Activated T-helper 9 cell treated with anti-CD3 and anti-CD28 coated beads, Interleukin-2, amount 50 U/mL, for 16 hours (primary cell): ENCODE measurements around the gene ZNF8.
"Not testable (repeated sequence)": the region's sequence is repeated elsewhere in the genome, so short reads cannot be mapped to it uniquely, and the experiment has no call there.

Source experiments
- DNase-seq: peaks from one replicate; pipeline ENCODE4 v3.0.0-alpha.2; 2020; ENCODE audit warnings: low read depth

ZNF8 gene

GRCh38 chr19:58296104-58296503, 17.3 kb downstream of the ZNF8 start:
- no peak for DNase-seq

- DNase-seq, result no peak
Measured at GRCh38 chr19:58300620-58301019, 21.9 kb downstream of the ZNF8 start.

GRCh38 chr19:58304255-58304654, 25.5 kb downstream of the ZNF8 start:
- no peak for DNase-seq

- no peak for DNase-seq
Measured at GRCh38 chr19:58304748-58305064, 26.0 kb downstream of the ZNF8 start.

- DNase-seq, result peak; percentile 90
Measured at GRCh38 chr19:58305065-58305931, 26.5 kb downstream of the ZNF8 start, which contains the start of gene ERVK3-1. Gene ERVK3-1, plus strand, starts transcription at chr19:58305377. Its CDS starts 6,792 bp downstream, at chr19:58312169.

GRCh38 chr19:58305932-58306323, 27.2 kb downstream of the ZNF8 start:
- no peak for DNase-seq

GRCh38 chr19:58307736-58308135, 29.0 kb downstream of the ZNF8 start:
- no peak for DNase-seq

GRCh38 chr19:58310685-58311084, 31.9 kb downstream of the ZNF8 start:
- DNase-seq, result not testable (repeated sequence)

GRCh38 chr19:58311345-58311865, 32.6 kb downstream of the ZNF8 start:
- DNase-seq, result no peak

GRCh38 chr19:58315580-58315979, 36.8 kb downstream of the ZNF8 start:
- DNase-seq, result no peak

- DNase-seq, result no peak
Measured at GRCh38 chr19:58317476-58318072, 38.8 kb downstream of the ZNF8 start.

GRCh38 chr19:58318297-58318696, 39.5 kb downstream of the ZNF8 start:
- DNase-seq, result no peak

- no peak for DNase-seq
Measured at GRCh38 chr19:58319241-58319640, 40.5 kb downstream of the ZNF8 start.

- no peak for DNase-seq
Measured at GRCh38 chr19:58325311-58326022, 46.7 kb downstream of the ZNF8 start.

GRCh38 chr19:58326501-58326913, 47.8 kb downstream of the ZNF8 start:
- DNase-seq, result no peak

- peak; percentile 81 for DNase-seq
Measured at GRCh38 chr19:58326914-58327726, 48.4 kb downstream of the ZNF8 start, which contains the start of gene ZSCAN22. Gene ZSCAN22, plus strand, starts transcription at chr19:58326994. Its CDS starts 7,809 bp downstream, at chr19:58334803.

GRCh38 chr19:58328999-58329398, 50.2 kb downstream of the ZNF8 start:
- no peak for DNase-seq

GRCh38 chr19:58330458-58330857, 51.7 kb downstream of the ZNF8 start:
- DNase-seq, result no peak

- DNase-seq, result no peak
Measured at GRCh38 chr19:58332697-58333096, 53.9 kb downstream of the ZNF8 start.

- DNase-seq, result no peak
Measured at GRCh38 chr19:58334691-58335249, 56.0 kb downstream of the ZNF8 start.

- DNase-seq, result no peak
Measured at GRCh38 chr19:58335630-58336029, 56.9 kb downstream of the ZNF8 start.
